GOT3 (cell line): ENCODE measurements around the gene BAX.

Experiments
- DNase-seq: peaks from one replicate; lab custom pipeline; 2025; ENCODE audit warnings: mixed read lengths; lab: John Stamatoyannopoulos, UW

The BAX gene

GRCh38 chr19:48933382-48933932 lies 21.2 kb upstream of the BAX start, which contains the start of gene DHDH:
TSS of gene DHDH (plus strand) at chr19:48933699. CDS start at chr19:48933722, 23 bp downstream.
- no peak for DNase-seq

GRCh38 chr19:48934837-48935236 lies 19.8 kb upstream of the BAX start:
- DNase-seq = no peak

- DNase-seq = no peak
Measured at GRCh38 chr19:48935864-48936263, 18.8 kb upstream of the BAX start.

GRCh38 chr19:48938256-48938655 lies 16.4 kb upstream of the BAX start:
- no peak for DNase-seq

GRCh38 chr19:48940902-48941301 lies 13.8 kb upstream of the BAX start:
- DNase-seq = no peak

GRCh38 chr19:48943081-48943480 lies 11.6 kb upstream of the BAX start:
- DNase-seq = no peak

- no peak for DNase-seq
Measured at GRCh38 chr19:48945415-48945814, 9.3 kb upstream of the BAX start.

GRCh38 chr19:48945817-48946216 lies 8.9 kb upstream of the BAX start:
- DNase-seq = no peak

GRCh38 chr19:48946463-48947257 lies 8.0 kb upstream of the BAX start:
- DNase-seq = no peak

GRCh38 chr19:48947258-48947542 lies 7.5 kb upstream of the BAX start:
- no peak for DNase-seq

GRCh38 chr19:48950159-48950558 lies 4.5 kb upstream of the BAX start:
- DNase-seq = no peak

GRCh38 chr19:48950830-48951519 lies 3.7 kb upstream of the BAX start:
- DNase-seq = no peak

GRCh38 chr19:48953141-48953540 lies 1.5 kb upstream of the BAX start:
- DNase-seq = no peak

- DNase-seq = no peak
Measured at GRCh38 chr19:48953990-48954594, 583 bp upstream of the BAX start.

- DNase-seq = no peak
Measured at GRCh38 chr19:48955308-48955958, 758 bp downstream of the BAX start.

- no peak for DNase-seq
Measured at GRCh38 chr19:48958006-48958405, 3.3 kb downstream of the BAX start.

- DNase-seq = no peak
Measured at GRCh38 chr19:48959341-48960239, 4.9 kb downstream of the BAX start.

- DNase-seq = no peak
Measured at GRCh38 chr19:48961051-48961649, 6.5 kb downstream of the BAX start.

- no peak for DNase-seq
Measured at GRCh38 chr19:48961673-48962028, 7.0 kb downstream of the BAX start.

- DNase-seq = no peak
Measured at GRCh38 chr19:48962029-48962848, 7.6 kb downstream of the BAX start.
